H1 (cell line): Measurements from ENCODE around the gene OSBPL2.

Source experiments
- BCL11A ChIP-seq, 2 experiments: IDR thresholded peaks; one replicate each; pipeline ENCODE4 v1.6.1; 2011; ENCODE audit warnings: low read depth in 2 of 2, low read length in 2 of 2, mild to moderate bottlenecking in 2 of 2
- CTCF ChIP-seq, 3 experiments: IDR thresholded peaks; 1 replicate in 2 of 3; 2 replicates in 1 of 3; pipeline versions ENCODE4 v1.5.1 to v1.6.1; 2011; ENCODE audit warnings: low read length in 3 of 3, mild to moderate bottlenecking in 3 of 3, inconsistent platforms in 2 of 3, low read depth in 1 of 3, moderate library complexity in 1 of 3; ENCODE audit not compliant: insufficient read depth in 1 of 3; ENCODE audit errors: control extremely low read depth in 1 of 3
- TAF1 ChIP-seq: IDR thresholded peaks from 2 replicates; pipeline ENCODE4 v1.6.1; 2011; ENCODE audit warnings: mild to moderate bottlenecking, low read depth, low read length

GRCh38 chr20:62269871-62270270 is 31.6 kb downstream of the OSBPL2 start:
- TF ChIP-seq BCL11A (IDR thresholded peaks at IDR 0.05; ENCODE audit: low read depth in 2 of 2, low read length in 2 of 2) = no peak
- TF ChIP-seq TAF1 = no peak
- TF ChIP-seq CTCF (IDR thresholded peaks at IDR 0.05; ENCODE audit: control extremely low read depth in 1 of 3, insufficient read depth in 1 of 3, low read depth in 1 of 3, low read length in 3 of 3) = no peak
